H9 (cell line): ENCODE results near the gene TMEM240. TPM values are rescaled to one million over a fixed set of nuclear protein-coding genes. Genes with fewer than 3 reads are reported as not detected.
A peak's percentile ranks its signal among the peaks of the same experiment; 100 is the strongest.

ENCODE experiments used
- DNase-seq: peaks from one replicate; pipeline ENCODE4 v3.0.0-alpha.2; 2017
- H2AFZ ChIP-seq: one replicate; pipeline ENCODE4 v1.6.1; 2013; ENCODE audit warnings: mild to moderate bottlenecking, low read length, control low read depth, moderate library complexity
- H2AK5ac ChIP-seq: 2 replicates; pipeline ENCODE4 v1.6.1; 2013; ENCODE audit warnings: low read length, control low read depth, mixed read lengths; ENCODE audit not compliant: insufficient read length
- H2BK120ac ChIP-seq: one replicate; pipeline ENCODE4 v1.6.1; 2013; ENCODE audit warnings: low read depth, mild to moderate bottlenecking, low read length, control low read depth, inconsistent platforms; ENCODE audit not compliant: poor library complexity, severe bottlenecking
- H2BK12ac ChIP-seq: 2 replicates; pipeline ENCODE4 v1.6.1; 2013; ENCODE audit warnings: low read length, control low read depth, mixed read lengths, low read depth; ENCODE audit not compliant: insufficient read length
- H2BK15ac ChIP-seq: 2 replicates; pipeline ENCODE4 v1.6.1; 2013; ENCODE audit warnings: low read depth, low read length, control low read depth
- H2BK20ac ChIP-seq: one replicate; pipeline ENCODE4 v1.6.1; 2013; ENCODE audit warnings: low read depth, mild to moderate bottlenecking, low read length, control low read depth, inconsistent platforms; ENCODE audit not compliant: poor library complexity, severe bottlenecking
- H2BK5ac ChIP-seq: 2 replicates; pipeline ENCODE4 v1.6.1; 2013; ENCODE audit warnings: low read length, control low read depth, mixed read lengths; ENCODE audit not compliant: insufficient read length
- H3K14ac ChIP-seq: 2 replicates; pipeline ENCODE4 v1.6.1; 2013; ENCODE audit warnings: low read length, control low read depth; ENCODE audit not compliant: insufficient read depth
- H3K18ac ChIP-seq: 2 replicates; pipeline ENCODE4 v1.6.1; 2013; ENCODE audit warnings: low read depth, mild to moderate bottlenecking, mixed read lengths, low read length, control low read depth; ENCODE audit not compliant: insufficient read length
- H3K23ac ChIP-seq: 2 replicates; pipeline ENCODE4 v1.6.1; 2013; ENCODE audit warnings: low read length, control low read depth, mixed read lengths, low read depth; ENCODE audit not compliant: insufficient read length
- H3K23me2 ChIP-seq: 2 replicates; pipeline ENCODE4 v1.6.1; 2013; ENCODE audit warnings: low read depth, mild to moderate bottlenecking, mixed read lengths, low read length, control low read depth; ENCODE audit not compliant: insufficient read length, poor library complexity, severe bottlenecking
- H3K27ac ChIP-seq: 2 replicates; pipeline ENCODE4 v1.5.1; 2013; ENCODE audit warnings: low read length, control low read depth, mixed read lengths, low read depth; ENCODE audit not compliant: insufficient read length
- H3K27me3 ChIP-seq: 2 replicates; pipeline ENCODE4 v1.6.1; 2013; ENCODE audit warnings: low read length, control low read depth, inconsistent platforms; ENCODE audit not compliant: insufficient read depth
- H3K4ac ChIP-seq: 2 replicates; pipeline ENCODE4 v1.6.1; 2013; ENCODE audit warnings: low read depth, mild to moderate bottlenecking, control low read depth, inconsistent platforms, low read length, moderate library complexity
- H3K4me1 ChIP-seq: 2 replicates; pipeline ENCODE4 v1.6.1; 2013; ENCODE audit warnings: low read length, control low read depth, inconsistent platforms; ENCODE audit not compliant: insufficient read depth
- H3K4me2 ChIP-seq: 2 replicates; pipeline ENCODE4 v1.6.1; 2013; ENCODE audit warnings: low read length, control low read depth, mixed read lengths; ENCODE audit not compliant: insufficient read length, insufficient read depth
- H3K56ac ChIP-seq: 2 replicates; pipeline ENCODE4 v1.6.1; 2013; ENCODE audit warnings: low read depth, mild to moderate bottlenecking, mixed read lengths, low read length, control low read depth; ENCODE audit not compliant: insufficient read length
- H3K79me1 ChIP-seq: 2 replicates; pipeline ENCODE4 v1.6.1; 2013; ENCODE audit warnings: low read depth, mild to moderate bottlenecking, moderate library complexity, low read length, control low read depth, inconsistent platforms; ENCODE audit not compliant: insufficient read depth, poor library complexity, severe bottlenecking
- H3K79me2 ChIP-seq: 2 replicates; pipeline ENCODE4 v1.6.1; 2013; ENCODE audit warnings: low read length, control low read depth, inconsistent platforms; ENCODE audit not compliant: insufficient read depth
- H3K9ac ChIP-seq: 2 replicates; pipeline ENCODE4 v1.6.1; 2013; ENCODE audit warnings: low read length, control low read depth, mixed read lengths; ENCODE audit not compliant: insufficient read length; ENCODE audit errors: extremely low read depth
- H3K9me3 ChIP-seq: one replicate; pipeline ENCODE4 v1.6.1; 2013; ENCODE audit warnings: low read depth, low read length, inconsistent platforms; ENCODE audit not compliant: control insufficient read depth
- H3T11ph ChIP-seq: one replicate; pipeline ENCODE4 v1.6.1; 2013; ENCODE audit warnings: mild to moderate bottlenecking, low read length, control low read depth, inconsistent platforms
- H4K20me1 ChIP-seq: one replicate; pipeline ENCODE4 v1.6.1; 2013; ENCODE audit not compliant: control insufficient read depth, insufficient read length, insufficient read depth
- H4K5ac ChIP-seq: 2 replicates; pipeline ENCODE4 v1.6.1; 2013; ENCODE audit warnings: low read depth, mild to moderate bottlenecking, mixed read lengths, low read length, control low read depth; ENCODE audit not compliant: insufficient read length
- H4K8ac ChIP-seq: replicated peaks from 2 replicates; pipeline ENCODE4 v1.6.1; 2013; ENCODE audit warnings: low read length, control low read depth, mixed read lengths, low read depth; ENCODE audit not compliant: insufficient read length
- H4K91ac ChIP-seq: 2 replicates; pipeline ENCODE4 v1.6.1; 2013; ENCODE audit warnings: low read depth, mild to moderate bottlenecking, moderate library complexity, mixed read lengths, low read length, control low read depth; ENCODE audit not compliant: insufficient read length
- H3K27ac Mint-ChIP-seq, 3 experiments: 2 replicates in 2 of 3; 3 replicates in 1 of 3; pipeline ENCODE4 v1.8.0; 2020 to 2021; ENCODE audit warnings: mixed read lengths in 3 of 3, mild to moderate bottlenecking in 1 of 3, moderate library complexity in 1 of 3
- H3K27me3 Mint-ChIP-seq: 2 replicates; pipeline ENCODE4 v1.8.0; 2021; ENCODE audit warnings: low read depth, mild to moderate bottlenecking, moderate library complexity, mixed read lengths
- H3K36me3 Mint-ChIP-seq, 3 experiments: 2 replicates in 2 of 3; 3 replicates in 1 of 3; pipeline ENCODE4 v1.8.0; 2020 to 2021; ENCODE audit warnings: low read depth in 3 of 3, mixed read lengths in 3 of 3; ENCODE audit not compliant: insufficient read depth in 1 of 3
- H3K4me1 Mint-ChIP-seq, 2 experiments: 2 replicates each; pipeline ENCODE4 v1.8.0; 2020; ENCODE audit warnings: mixed read lengths in 2 of 2
- H3K4me3 Mint-ChIP-seq, 2 experiments: 2 replicates in 1 of 2; 3 replicates in 1 of 2; pipeline ENCODE4 v1.8.0; 2020 to 2021; ENCODE audit warnings: mild to moderate bottlenecking in 2 of 2, mixed read lengths in 2 of 2, moderate library complexity in 1 of 2
- H3K9me3 Mint-ChIP-seq, 2 experiments: 2 replicates in 1 of 2; 3 replicates in 1 of 2; pipeline ENCODE4 v1.8.0; 2020; ENCODE audit warnings: mild to moderate bottlenecking in 2 of 2, mixed read lengths in 2 of 2, moderate library complexity in 1 of 2
- WGBS: extraction: QIAGEN DNeasy Blood & Tissue Kit; methylation state at CpG from one replicate; pipeline ENCODE4 v1.1.7; 2013; ENCODE audit warnings: missing lambda C conversion rate, low lambda C conversion rate, mixed read lengths; ENCODE audit not compliant: insufficient read length; ENCODE audit errors: extremely low coverage; 5-methylcytosine and 5-hydroxymethylcytosine counted together
- total RNA-seq: library from RNA; stranded (reverse); gene quantifications from 2 replicates; pipeline ENCODE4 v1.2.1, GENCODE V29; 2021
- TF ChIP-seq, protein P1 (sequence below): fragments of 200-600 bp; sonication (generic); conservative IDR thresholded peaks from 3 replicates; pipeline ENCODE4 v1.8.0; 2021; ENCODE audit warnings: antibody characterized with exemption, mild to moderate bottlenecking

TMEM240 gene
- total RNA-seq, 1 experiment from 2014 or later: 8.7 TPM

GRCh38 chr1:1554926-1555915 is 14.8 kb upstream of the TMEM240 start:
- TF ChIP-seq, protein P1, sequence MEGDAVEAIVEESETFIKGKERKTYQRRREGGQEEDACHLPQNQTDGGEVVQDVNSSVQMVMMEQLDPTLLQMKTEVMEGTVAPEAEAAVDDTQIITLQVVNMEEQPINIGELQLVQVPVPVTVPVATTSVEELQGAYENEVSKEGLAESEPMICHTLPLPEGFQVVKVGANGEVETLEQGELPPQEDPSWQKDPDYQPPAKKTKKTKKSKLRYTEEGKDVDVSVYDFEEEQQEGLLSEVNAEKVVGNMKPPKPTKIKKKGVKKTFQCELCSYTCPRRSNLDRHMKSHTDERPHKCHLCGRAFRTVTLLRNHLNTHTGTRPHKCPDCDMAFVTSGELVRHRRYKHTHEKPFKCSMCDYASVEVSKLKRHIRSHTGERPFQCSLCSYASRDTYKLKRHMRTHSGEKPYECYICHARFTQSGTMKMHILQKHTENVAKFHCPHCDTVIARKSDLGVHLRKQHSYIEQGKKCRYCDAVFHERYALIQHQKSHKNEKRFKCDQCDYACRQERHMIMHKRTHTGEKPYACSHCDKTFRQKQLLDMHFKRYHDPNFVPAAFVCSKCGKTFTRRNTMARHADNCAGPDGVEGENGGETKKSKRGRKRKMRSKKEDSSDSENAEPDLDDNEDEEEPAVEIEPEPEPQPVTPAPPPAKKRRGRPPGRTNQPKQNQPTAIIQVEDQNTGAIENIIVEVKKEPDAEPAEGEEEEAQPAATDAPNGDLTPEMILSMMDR: no peak
- no peak overlapping the region for H2BK120ac ChIP-seq
- H3K4me3 Mint-ChIP-seq: no peak overlapping the region

More at GRCh38 chr1:1554926-1555915, 14.8 kb upstream of the TMEM240 start:
- Histone ChIP-seq H3K4me2 (no peak overlapping the region), H2AK5ac (no peak overlapping the region), H4K5ac (no peak overlapping the region), H2BK5ac (no peak overlapping the region), H3K27ac (no peak overlapping the region), H2BK15ac (no peak overlapping the region), H4K20me1 (no peaks in the 10 kb centered on the region), H4K8ac (no peak overlapping the region), H3K14ac (no peak overlapping the region; the same call in 1 of the 2 replicates), H3K9me3 (no peaks in the 10 kb centered on the region), H3K4me1 (no peaks in the 10 kb centered on the region), H3K56ac (no peak overlapping the region), H3K18ac (no peak overlapping the region), H3K27me3 (no peaks in the 10 kb centered on the region), H3K79me2 (no peaks in the 10 kb centered on the region), H3K23ac (no peak overlapping the region), H3K4ac (no peak overlapping the region), H3T11ph (no peak overlapping the region), H4K91ac (no peak overlapping the region), H3K79me1 (no peaks in the 10 kb centered on the region), H2AFZ (no peak overlapping the region), H3K23me2 (no peaks in the 10 kb centered on the region), H3K9ac (no peak overlapping the region), H2BK20ac (no peak overlapping the region), H2BK12ac (no peak overlapping the region)
- H3K27ac Mint-ChIP-seq: peak overlapping the region in 1 of 3 experiments; percentile 72; a peak in 1 of 7 replicates
- no peaks in the 10 kb centered on the region; the same call in 1 of the 2 replicates for H3K27me3 Mint-ChIP-seq
- no peaks in the 10 kb centered on the region for H3K4me1 Mint-ChIP-seq
- WGBS: no CpG with 5 or more reads among the region's 31 CpGs
- H3K9me3 Mint-ChIP-seq: no peaks in the 10 kb centered on the region
- H3K36me3 Mint-ChIP-seq: peaks cover 0 to 10% (median 7%) of the 10 kb centered on the region in 3 experiments; a peak in 4 of 7 replicates
- no peak for DNase-seq
